ENCODE results near the gene TIPARP. TPM values are rescaled to one million over a fixed set of nuclear protein-coding genes. Genes with fewer than 3 reads are reported as not detected.

Gene TIPARP
- total RNA-seq, 1 donor from 2014 or later: 31.3 TPM

- Mint-ChIP-seq H3K4me1 (no peaks in the 10 kb centered on the region), H3K4me3 (no peak overlapping the region), H3K36me3 (ENCODE audit: low read depth) (no peaks in the 10 kb centered on the region), H3K27ac (no peak overlapping the region), H3K27me3 (no peaks in the 10 kb centered on the region), H3K9me3 (no peaks in the 10 kb centered on the region)
- POLR2A ChIA-PET: no interaction called here
- intact Hi-C loops (cut with micrococcal nuclease): no loop called here
- ATAC-seq (ENCODE audit: low read depth) (no peak), DNase-seq (no peak)
- CTCF ChIA-PET: no interaction called here
- no peak for TF ChIP-seq CTCF (IDR thresholded peaks at IDR 0.05)
These were observed 44.2 kb upstream of the TIPARP start for GRCh38 chr3:156630081-156630772.

GRCh38 chr3:156630773-156631093 lies 43.7 kb upstream of the TIPARP start:
- Mint-ChIP-seq H3K4me3 (no peak overlapping the region), H3K27me3 (no peaks in the 10 kb centered on the region), H3K4me1 (no peaks in the 10 kb centered on the region), H3K27ac (no peak overlapping the region), H3K36me3 (ENCODE audit: low read depth) (no peaks in the 10 kb centered on the region), H3K9me3 (no peaks in the 10 kb centered on the region)
- ATAC-seq (ENCODE audit: low read depth): no peak
- DNase-seq: no peak
- CTCF ChIA-PET: no interaction called here
- POLR2A ChIA-PET: no interaction called here
- TF ChIP-seq CTCF (IDR thresholded peaks at IDR 0.05): no peak
- intact Hi-C loops (cut with micrococcal nuclease): no loop called here

- no peak overlapping the region for H3K4me3 Mint-ChIP-seq
- no peak for TF ChIP-seq CTCF (IDR thresholded peaks at IDR 0.05)
- no peak for DNase-seq
- no peak overlapping the region for H3K27ac Mint-ChIP-seq
- ChIA-PET CTCF (no interaction called here), POLR2A (no interaction called here)
- H3K27me3 Mint-ChIP-seq: no peaks in the 10 kb centered on the region
- intact Hi-C loops (cut with micrococcal nuclease): no loop called here
- ATAC-seq (ENCODE audit: low read depth): no peak
- no peaks in the 10 kb centered on the region for H3K4me1 Mint-ChIP-seq
- H3K36me3 Mint-ChIP-seq (ENCODE audit: low read depth): no peaks in the 10 kb centered on the region
- H3K9me3 Mint-ChIP-seq: no peaks in the 10 kb centered on the region
These were observed 43.1 kb upstream of the TIPARP start for GRCh38 chr3:156631323-156631722.

- H3K4me1 Mint-ChIP-seq: no peaks in the 10 kb centered on the region
- H3K36me3 Mint-ChIP-seq (ENCODE audit: low read depth): no peaks in the 10 kb centered on the region
- ATAC-seq (ENCODE audit: low read depth) (no peak), DNase-seq (no peak)
- CTCF ChIA-PET: no interaction called here
- no peak overlapping the region for H3K27ac Mint-ChIP-seq
- H3K9me3 Mint-ChIP-seq: no peaks in the 10 kb centered on the region
- H3K27me3 Mint-ChIP-seq: no peaks in the 10 kb centered on the region
- no peak for TF ChIP-seq CTCF (IDR thresholded peaks at IDR 0.05)
- H3K4me3 Mint-ChIP-seq: no peak overlapping the region
- intact Hi-C loops (cut with micrococcal nuclease): no loop called here
- POLR2A ChIA-PET: no interaction called here
These were observed 41.8 kb upstream of the TIPARP start for GRCh38 chr3:156632601-156633000.

- no peak overlapping the region for H3K27ac Mint-ChIP-seq
- no peak overlapping the region for H3K4me3 Mint-ChIP-seq
- ChIA-PET POLR2A (no interaction called here), CTCF (no interaction called here)
- H3K27me3 Mint-ChIP-seq: no peaks in the 10 kb centered on the region
- no peak for DNase-seq
- intact Hi-C loops (cut with micrococcal nuclease): no loop called here
- no peaks in the 10 kb centered on the region for H3K9me3 Mint-ChIP-seq
- no peak for ATAC-seq (ENCODE audit: low read depth)
- H3K4me1 Mint-ChIP-seq: no peaks in the 10 kb centered on the region
- H3K36me3 Mint-ChIP-seq (ENCODE audit: low read depth): no peaks in the 10 kb centered on the region
- no peak for TF ChIP-seq CTCF (IDR thresholded peaks at IDR 0.05)
These were observed 41.1 kb upstream of the TIPARP start for GRCh38 chr3:156633335-156633734.

All from activated B cell treated with CpG ODN at 0.5 μM for 24 hours (primary cell).